Activated T-cell treated with anti-CD3 and anti-CD28 coated beads for 1 hour (primary cell): Measurements from ENCODE around the gene LZTFL1.
"Not testable (repeated sequence)": the region's sequence is repeated elsewhere in the genome, so short reads cannot be mapped to it uniquely, and the experiment has no call there.

Source experiments
- DNase-seq: peaks from one replicate; pipeline ENCODE4 v3.0.0-alpha.2; 2020; ENCODE audit warnings: low read depth

Gene LZTFL1

DNA sequence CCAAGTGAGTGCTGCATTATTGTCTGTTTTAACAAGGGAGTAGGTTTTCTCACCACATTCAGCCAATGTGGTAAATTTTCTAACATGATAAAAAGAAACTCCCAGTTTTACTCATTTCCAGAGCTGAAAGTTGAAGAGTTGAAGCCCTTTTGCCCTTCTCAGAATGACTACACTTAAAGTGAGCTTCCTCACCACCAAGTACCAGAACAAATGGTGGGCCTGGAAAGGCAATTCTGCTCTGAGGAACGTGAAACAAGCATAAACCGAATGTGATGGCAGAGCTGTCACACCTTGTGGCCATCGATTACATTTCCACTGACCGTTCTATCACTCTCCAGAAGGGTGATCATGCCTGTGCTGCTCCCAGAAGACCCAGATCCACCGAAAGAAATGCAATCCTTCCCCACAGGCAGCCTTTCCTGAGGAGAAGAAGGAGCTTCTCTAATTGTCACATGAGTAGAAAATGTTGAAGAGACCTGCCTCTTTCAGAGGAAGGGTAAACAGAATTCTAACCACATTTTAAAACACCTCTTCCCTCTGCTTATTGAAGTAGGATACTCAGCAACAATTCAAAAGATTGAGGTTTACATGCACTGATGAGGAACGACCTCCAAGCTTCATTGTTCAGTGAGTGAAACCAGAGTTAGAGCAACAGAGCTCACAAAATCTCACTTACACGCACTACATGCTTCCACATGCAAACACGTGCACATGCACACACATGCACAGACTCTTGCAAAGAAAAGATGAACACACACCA, 23.0 kb upstream of the LZTFL1 start:
- no peak for DNase-seq

- DNase-seq, result no peak
Observed at GRCh38 chr3:45861043-45861719, 19.3 kb upstream of the LZTFL1 start.

GRCh38 chr3:45860481-45860880, 18.6 kb upstream of the LZTFL1 start:
- DNase-seq, result no peak

DNA sequence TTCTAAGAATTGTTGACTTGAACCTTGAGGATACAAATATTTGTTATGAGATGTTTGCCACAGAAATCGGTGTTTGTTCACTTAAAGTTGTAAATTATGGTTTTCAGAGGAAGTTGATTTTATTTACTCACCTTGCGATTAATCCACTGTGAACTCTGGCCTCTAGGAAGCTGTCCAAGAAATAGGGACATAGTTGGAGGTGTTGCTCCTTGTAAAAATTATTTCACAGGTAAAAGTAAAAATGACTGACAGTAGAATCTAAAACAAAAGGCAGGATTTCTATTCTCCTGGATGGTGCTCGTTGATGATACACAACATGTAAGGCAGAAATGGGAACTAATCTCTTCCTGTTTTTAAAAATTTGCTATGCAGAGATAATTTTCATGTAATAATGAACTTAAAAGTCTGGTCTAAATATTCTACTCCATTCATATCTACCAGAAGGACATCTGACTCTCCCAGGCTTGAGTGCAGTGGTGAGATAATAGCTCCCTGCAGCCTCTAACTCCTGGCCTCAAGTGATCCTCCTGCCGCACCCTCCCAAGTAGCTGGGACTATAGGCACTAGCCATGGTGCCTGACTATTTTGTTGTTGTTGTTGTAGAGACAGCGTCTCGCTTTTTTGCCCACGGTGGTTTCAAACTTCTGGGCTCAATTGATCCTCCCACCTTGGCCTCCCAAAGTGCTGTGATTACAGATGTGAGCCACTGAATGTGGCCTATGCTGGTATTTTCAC, 17.1 kb upstream of the LZTFL1 start:
- no peak for DNase-seq

DNA sequence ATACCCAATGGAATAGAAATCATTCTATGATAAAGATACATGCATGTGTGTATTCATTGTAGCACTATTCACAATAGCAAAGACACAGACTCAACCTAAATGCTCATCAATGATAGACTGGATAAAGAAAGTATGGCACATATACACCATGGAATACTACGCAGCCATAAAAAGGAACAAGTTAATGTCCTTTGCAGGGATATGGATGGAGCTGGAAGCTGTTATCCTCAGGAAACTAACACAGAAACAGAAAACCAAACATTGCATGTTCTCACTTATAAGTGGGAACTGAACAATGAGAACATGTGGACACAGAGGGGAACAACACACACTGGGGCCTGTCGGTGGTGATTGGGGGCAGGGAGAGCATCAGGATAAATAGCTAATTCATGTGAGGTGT, 15.1 kb upstream of the LZTFL1 start:
- DNase-seq, result not testable (repeated sequence)

- not testable (repeated sequence) for DNase-seq
Observed at GRCh38 chr3:45856323-45856722, 14.4 kb upstream of the LZTFL1 start.

DNA sequence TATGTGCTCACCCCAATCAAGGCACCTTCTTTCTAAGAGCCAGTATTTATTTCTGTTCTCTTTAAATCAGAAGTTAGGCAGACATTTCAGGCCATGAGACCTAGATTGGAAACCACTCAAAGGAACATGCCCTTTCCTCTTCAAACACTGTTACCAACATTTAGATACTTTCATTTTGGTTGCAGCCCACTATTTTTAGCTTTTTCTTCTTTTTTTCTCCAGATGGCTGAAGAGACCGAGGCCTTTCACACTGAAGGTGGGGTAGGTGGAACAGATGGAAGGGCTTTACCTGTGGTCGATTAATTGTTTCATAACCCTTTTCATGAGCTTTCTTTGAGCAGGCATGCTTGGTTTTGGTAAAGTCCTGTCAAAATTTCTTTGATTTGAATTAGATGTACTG, 10.9 kb upstream of the LZTFL1 start:
- DNase-seq, result no peak

- no peak for DNase-seq
Observed at GRCh38 chr3:45848392-45848791, 6.5 kb upstream of the LZTFL1 start.

DNA sequence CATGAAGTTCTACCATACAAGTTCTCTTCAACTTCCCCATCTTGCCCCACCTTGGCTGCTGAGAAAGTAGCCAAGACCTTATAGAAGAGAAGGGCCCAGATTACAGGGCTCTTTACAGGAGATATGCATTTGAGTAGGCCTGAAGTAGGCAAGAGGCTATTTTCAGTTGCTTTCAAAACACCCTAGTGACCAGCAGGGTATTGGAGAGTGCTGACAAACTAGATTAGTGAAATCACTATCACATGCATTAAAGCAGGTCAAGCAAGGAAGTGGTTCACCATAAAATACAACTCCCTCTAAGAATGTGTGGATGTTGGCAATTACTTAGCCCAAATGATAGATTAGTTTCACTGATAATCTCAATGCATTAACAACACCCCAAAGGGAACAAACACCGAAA, 2.7 kb upstream of the LZTFL1 start:
- DNase-seq, result no peak

DNA sequence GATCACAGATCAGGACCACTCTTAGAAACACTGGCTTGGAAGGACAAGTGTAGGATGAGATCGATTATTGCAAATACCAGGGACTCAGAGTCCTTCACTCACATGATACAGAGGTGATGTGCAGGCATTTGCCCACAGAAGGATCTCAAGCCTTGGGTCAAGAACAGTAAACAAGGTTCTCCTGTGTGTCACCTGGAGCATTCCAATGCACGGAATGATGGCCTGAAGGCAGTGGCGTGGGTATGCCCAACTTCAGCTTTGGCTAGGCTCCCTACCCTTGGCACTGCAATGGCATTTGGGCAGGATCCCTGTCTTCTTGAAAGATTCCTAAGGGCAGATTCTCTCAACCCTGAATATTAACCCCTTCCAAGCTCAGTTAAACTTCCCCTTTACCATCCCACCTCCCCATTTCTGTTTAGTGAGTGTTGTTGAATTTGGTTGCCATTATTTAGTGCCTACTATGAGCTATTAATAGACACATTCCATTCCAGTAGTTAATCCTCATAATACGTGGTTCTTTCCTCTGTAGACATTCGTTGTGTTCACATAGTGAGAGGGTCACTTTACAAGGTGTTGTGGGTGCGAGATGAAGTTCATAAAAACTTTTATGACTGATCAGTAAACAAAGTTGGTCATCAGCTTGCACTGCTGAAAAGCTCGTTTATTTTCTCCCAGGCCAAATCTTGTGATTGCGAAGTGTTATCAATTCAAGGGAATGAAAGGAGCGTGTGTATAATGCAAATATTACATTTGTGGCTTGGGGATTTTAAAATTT, 1.1 kb upstream of the LZTFL1 start:
- no peak for DNase-seq

DNA sequence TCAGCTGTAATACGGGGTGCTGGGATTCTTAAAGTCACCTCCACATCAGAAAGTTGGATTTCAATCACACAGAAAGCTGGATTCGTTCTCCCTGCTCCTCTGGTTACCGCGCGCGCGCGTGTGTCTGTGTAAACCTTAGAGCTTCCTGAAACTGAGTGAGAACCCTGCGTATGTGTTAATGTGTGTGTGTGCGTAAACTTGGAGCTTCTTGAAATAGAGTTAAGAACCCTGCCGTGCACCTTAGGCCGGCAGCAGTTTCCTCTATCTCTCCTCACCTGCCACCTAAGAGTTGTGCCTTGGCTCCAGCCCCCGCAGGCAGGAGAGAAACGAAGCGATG, 531 bp downstream of the LZTFL1 start:
- DNase-seq, result peak; percentile 16

- DNase-seq, result no peak
Observed at GRCh38 chr3:45838466-45838865, 3.5 kb downstream of the LZTFL1 start.

DNA sequence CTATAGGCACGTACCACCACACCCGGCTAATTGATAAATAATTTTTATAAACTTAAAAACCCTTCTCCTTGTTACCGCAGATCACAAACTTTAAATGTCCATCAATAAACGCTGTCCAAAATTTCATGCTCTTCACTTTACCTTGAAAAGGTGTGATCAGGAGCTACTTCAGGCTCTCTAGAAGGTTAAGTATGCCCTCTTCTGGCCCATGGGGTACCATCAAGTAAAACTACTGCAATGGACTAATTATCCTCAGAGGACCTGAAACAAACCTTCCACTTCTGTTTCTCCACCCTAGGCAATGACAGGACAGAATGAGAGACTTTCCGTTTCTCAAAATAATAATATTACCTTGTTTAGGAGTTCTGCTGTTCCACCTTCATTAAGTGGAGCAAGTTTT, 9.2 kb downstream of the LZTFL1 start:
- no peak for DNase-seq

- no peak for DNase-seq
Observed at GRCh38 chr3:45830121-45830520, 11.8 kb downstream of the LZTFL1 start.

DNA sequence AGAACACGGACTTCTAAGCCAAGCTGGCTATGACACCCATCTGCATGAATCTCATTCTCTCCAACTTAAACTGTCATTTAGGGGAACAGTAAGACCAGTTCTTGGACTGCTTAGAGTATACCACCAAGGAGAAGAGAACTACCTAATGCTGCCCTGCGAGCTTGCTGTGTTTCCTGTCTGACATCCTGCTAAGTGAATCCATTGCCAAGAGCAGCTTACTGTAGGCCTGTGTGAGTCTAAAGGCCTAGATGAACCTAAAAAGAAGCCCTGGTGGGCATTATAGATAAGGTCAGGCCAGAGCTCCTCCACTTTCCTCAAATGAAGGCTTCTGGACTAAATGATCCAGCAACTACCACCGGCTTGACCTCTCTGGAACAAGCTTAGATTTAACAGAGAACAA, 15.0 kb downstream of the LZTFL1 start:
- no peak for DNase-seq

- no peak for DNase-seq
Observed at GRCh38 chr3:45826321-45826720, 15.6 kb downstream of the LZTFL1 start.

GRCh38 chr3:45821127-45821526, 20.8 kb downstream of the LZTFL1 start:
- no peak for DNase-seq

GRCh38 chr3:45819543-45819942, 22.4 kb downstream of the LZTFL1 start:
- no peak for DNase-seq

DNA sequence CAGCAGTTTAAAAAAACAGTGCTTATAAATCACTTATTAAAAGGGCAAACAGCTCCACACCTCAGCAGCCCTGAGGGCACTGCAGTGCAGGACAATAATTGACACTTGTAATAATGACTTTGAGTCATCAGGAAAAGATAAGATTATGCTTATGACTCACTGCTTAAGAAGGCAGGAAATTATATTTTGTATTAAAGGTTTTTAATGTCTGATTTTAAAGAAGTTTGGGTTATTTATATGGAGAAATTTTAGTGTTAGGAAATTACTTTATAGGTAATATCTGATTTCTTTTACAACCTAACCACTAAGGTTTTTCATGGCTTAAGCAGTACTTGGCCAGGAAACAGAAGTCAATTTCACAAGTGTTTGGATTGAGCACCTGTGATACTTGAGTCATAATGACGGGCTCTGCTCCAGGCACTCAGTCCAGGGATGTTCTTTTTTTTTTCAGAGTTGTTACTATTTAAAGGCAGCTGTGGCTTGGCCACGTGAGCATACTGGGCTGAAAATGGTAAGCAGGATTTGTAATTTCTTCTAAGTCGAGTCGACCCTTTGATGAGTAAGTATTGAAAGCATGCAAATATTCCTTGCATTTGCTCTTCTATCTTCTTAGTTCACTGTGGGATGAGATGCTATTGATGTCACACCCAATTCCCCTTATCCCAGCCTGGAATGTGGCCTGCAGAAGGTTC, 23.9 kb downstream of the LZTFL1 start:
- no peak for DNase-seq

DNA sequence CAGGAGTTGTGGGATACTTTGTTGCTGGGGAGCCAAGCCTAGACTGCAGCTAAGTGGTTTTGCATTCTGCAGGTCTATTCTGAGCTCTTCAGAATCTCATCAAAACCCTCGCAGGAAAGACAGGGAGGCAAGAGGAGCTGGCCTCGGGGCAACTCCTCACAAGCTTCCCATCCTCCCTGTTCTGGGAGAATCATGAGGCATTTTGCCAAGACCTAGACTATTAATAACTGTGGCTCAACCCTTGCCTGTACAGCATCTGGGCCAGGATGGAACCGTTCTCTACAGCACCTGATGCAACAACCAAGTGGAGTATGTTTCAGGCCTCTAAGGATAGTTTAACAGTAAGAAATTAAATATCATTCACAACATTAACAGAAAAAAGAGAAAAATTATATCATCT, 25.4 kb downstream of the LZTFL1 start:
- DNase-seq, result no peak

DNA sequence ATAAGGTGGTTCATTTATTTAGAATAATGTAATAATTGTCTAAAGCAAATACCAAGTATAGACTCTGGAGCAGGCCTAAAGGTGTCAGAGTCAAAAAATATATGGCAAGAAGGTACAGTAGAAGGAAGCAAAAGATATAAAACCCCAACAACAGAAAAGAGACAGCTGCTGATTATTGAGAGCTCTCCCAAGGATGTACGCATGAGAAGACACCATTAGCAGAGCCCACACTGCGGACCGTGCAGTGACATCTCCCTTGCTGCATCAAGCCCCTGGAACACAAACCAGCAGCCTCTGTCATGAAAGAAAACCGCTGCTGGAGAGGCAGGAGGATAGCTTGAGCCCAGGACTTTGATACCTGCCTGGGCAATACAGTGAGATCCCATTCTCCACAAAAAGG, 27.6 kb downstream of the LZTFL1 start:
- no peak for DNase-seq
